Measurements from ENCODE around the gene PTCH1.

DNA sequence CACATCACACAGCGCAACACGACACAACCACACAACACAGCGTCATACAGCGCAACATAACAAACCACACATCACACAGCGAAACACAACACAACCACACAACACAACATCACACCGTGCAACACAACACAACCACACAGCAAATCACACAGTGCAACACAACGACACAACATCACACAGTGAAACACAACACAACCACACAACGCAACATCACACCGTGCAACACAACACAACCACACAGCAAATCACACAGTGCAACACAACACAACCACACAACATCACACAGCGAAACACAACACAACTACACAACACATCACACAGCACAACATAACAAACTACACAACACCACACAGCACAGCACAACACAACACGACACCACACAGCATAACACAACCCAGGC is 40.4 kb upstream of the PTCH1 start:
- TF ChIP-seq, protein P1, sequence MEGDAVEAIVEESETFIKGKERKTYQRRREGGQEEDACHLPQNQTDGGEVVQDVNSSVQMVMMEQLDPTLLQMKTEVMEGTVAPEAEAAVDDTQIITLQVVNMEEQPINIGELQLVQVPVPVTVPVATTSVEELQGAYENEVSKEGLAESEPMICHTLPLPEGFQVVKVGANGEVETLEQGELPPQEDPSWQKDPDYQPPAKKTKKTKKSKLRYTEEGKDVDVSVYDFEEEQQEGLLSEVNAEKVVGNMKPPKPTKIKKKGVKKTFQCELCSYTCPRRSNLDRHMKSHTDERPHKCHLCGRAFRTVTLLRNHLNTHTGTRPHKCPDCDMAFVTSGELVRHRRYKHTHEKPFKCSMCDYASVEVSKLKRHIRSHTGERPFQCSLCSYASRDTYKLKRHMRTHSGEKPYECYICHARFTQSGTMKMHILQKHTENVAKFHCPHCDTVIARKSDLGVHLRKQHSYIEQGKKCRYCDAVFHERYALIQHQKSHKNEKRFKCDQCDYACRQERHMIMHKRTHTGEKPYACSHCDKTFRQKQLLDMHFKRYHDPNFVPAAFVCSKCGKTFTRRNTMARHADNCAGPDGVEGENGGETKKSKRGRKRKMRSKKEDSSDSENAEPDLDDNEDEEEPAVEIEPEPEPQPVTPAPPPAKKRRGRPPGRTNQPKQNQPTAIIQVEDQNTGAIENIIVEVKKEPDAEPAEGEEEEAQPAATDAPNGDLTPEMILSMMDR (IDR thresholded peaks at IDR 0.05), result no peak
- TF ChIP-seq POLR2A (IDR thresholded peaks at IDR 0.05), result no peak
